GM18505 (cell line): Measurements from ENCODE around the gene PAX3.

ENCODE experiments used
- ATAC-seq: cut with Tn5 transposase; IDR thresholded peaks from one replicate; pipeline ENCODE4 v1.9.1; 2021; ENCODE audit not compliant: unreplicated experiment
- POLR2A ChIP-seq: IDR thresholded peaks from 4 replicates; pipeline ENCODE4 v1.6.1; 2011; ENCODE audit warnings: borderline replicate concordance; ENCODE audit not compliant: insufficient read depth, insufficient read length; ENCODE audit errors: extremely low read depth

Gene PAX3

DNA sequence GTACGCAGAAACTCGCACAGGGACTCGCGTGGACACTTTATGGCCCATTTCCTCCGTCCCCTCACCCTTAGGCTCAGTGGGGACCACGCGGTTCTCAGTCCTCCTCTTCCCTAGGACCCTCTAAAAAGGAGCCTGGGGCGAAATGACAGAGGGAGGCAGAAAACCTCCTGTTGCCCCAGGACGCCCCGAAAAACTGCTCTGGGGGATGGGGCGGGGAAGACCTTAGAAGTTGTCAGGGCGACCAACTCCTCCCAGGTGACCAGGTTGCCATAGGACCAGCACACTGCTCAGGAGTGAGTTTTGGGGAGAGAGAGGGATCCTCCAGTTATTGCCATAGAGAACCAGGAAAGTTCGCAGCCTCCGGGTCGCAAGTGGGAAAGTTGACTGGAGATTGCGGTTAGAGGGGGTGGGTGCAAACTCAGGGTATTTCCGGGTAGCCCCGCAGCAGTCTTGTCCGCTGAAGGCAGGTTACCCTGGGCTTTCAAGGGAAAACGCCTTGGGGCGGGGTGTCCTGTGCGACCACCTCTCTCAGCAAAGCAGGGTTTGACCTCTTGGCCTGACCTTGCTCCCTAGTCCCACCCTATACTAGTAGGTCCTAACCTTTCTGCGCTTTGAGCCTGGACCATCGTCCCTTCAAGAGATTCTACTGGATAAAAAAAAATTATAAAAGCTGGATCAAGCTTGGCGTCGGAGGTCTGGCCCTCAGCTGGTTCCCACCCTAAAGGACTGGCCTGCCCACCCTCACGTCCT, 7.8 kb upstream of the PAX3 start:
- no peak for TF ChIP-seq POLR2A
- ATAC-seq: no peak

DNA sequence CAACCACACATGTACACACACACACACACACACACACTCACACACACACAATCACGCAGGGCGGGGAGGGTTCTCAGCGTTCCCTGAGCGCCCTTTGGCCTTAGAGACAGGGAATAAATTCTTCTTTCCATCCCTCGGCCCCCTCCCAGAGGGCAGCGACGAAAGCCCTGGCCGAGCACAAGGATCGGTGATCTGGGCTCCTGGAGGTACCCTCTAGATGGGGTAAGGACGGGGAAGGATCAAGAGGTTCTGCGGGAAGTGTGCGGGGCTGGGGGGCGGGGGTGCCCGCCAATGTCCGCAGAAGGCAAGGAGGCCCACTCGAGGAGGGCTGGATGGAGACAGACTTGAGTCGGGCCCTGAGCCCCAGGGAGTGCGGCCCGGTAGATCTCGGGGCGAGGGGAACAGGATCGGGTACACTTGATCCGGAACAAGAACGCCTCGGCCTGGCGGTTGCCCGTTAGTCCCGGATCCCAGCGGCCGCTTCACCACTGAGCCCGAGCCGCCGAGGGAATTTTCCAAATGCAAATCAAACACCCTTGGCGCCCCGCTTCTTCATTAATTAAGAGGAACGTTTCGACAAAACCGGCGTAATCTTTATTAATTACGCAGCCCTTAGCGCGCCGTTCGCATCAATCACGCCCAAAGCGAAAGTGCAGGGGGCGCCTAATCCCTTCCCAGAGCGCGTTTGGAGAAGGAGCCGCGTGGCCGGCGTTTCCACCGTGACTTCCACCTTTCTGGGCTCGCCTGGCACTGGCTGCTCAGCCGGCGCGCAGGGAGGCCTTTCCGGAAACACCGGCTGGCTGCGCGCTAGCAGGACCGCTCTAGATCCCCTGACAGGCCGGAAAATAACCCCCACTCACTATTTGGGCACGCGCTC, 7.0 kb upstream of the PAX3 start:
- no peak for TF ChIP-seq POLR2A
- ATAC-seq: no peak

DNA sequence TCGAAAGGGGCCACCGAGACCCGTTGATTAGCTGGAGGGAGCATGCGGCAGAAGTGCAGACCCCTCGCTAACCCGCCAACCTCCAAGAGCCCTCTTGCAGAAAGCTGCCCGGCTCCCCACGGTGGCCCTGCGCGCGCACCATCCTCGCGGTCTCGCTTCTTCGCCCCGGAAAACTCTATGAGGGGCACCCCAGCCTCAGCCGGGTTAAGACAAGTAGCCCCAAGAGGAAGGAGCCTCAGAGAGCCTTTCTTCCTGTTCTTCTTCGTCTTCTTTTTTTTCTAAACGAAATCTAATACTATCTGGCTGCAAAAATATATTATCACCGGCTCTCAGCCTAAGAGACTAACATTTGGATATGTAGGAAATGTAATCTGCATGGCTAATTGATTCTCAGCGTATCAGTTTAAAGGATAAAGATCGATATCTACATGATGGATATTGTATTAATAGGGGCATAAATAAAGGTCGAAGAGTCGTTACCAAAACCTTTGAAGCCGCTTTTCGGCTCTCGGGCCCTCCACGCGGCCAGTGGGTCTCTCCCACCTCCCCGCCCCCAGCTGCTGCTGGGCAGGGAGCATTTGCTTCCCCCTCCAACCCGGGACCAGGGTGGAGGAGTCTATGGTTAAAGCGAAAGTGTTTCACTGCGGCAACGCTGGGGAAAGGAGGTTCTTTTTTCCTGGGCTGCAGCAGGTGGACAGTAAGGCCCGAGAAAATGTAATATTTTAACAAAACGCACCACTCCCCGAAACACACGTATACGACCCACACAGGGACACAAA, 6.1 kb upstream of the PAX3 start:
- no peak for ATAC-seq
- no peak for TF ChIP-seq POLR2A

DNA sequence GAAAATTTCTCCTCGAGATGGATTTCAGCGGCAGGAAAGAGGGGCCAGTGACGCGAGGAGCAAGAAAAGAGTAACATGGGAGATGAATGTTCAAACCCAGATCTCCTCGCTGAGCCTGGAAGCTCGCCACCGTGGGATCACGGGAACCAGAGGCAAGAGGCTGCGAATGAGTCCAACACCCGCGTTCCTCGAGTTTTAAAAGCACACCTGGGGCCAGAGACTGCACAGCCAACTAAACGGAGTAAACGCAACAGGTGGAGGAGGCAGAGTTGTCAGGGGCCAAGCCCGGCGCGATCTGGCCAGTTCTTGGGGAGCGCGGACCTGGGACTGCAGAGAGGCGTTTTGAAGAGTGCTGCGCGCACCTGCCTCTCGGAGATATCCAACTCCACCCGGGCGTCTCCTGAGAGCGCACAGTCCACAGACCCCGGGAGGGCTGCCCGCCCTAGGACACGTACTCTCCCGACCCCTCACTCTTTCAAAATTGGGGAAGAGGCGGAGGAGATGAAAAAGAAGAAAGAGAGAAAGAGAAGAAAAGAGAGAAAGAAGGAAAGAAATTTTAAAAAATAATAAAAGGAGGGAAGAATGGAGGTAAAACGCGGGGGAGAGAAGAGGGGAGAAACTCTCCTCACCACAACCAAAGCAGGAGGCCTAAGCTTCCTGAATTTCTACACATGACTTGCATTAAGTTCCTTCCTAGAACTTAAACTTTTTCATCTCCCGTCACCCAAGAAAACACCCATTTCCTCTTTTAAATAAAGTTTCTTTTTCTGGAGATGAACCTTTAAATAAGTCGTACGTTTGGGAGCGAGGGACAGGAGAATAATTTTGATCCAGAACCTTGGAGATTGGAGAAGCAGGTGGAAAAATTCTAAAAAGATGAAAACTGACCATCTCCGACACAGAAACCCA, 5.3 kb upstream of the PAX3 start:
- ATAC-seq: no peak
- no peak for TF ChIP-seq POLR2A

DNA sequence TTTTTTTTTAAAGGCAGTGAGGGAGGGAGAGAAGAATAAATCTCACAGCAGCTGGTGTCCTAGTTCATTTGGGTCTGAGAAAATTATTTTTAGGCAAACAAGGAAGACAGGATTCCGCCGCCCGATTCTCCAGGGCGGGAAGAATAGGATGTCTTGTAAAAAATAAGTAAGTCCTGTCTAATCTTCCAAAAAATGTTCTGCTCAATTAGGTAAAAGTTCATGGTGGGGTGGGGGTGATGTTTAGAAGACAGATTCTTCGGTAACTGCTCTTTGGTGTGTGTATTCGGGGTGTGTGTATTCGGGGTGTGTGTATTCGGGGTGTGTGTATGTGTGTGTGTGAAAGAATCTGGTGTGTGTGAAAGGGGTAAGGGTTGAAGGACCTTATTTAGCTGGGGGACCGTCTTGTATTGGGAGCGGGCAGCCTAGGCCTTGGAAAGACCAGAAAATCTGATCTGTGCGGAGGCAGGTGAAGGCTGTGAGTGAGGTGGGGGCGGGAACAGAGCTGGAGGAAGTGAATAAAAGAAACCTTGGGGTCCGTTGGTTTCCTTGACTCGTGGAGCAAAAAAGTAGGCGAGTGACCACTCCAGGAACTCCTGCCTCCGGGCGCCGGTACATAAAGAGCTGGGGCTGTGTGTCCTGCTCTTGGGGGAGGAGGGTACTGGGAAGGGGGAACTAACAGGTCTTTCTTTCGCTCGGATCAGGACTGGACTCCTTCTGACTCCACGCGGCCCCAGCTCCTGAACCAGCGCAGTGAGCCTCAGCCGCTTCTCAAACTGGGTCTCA, 4.4 kb upstream of the PAX3 start:
- no peak for TF ChIP-seq POLR2A
- no peak for ATAC-seq

DNA sequence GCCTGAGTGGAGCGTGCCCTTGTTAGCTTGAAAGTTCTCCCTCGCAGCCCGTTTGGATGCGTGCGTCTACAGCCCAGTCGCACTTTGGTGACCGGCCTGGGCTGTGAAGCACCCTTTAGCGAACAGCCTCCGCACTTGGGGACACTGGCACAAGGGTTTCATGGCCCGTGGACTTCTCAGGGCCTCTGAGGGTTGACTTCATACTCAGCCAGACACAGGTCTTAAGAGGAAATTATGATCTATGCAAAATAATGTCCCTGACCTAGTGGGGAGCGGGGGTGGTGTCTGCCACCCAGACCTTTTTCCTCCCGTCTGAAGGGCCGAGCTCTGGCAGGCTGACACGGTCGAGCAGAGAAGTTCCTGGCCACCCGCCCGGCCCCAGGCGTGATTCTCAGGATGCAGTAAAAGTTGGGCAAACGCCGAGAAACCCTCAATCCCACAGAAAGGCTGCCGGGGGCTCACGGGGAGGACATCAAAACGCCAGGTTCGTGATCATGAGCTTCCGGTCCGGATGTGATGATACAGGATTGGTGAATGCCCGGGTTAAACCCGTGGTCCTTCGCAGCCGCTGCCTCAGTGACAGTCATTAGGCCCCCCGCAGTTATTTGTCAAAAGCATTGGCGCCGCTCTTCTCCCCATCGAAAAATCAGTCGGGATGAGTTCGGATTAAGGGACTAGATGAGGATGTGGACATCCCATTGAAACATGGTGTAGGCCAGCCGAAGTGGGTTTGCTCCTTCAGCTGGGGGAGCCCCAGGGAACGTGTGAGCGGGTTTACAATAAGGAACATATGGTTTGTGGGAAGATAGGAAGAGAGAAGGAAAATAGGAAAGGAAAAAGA, 3.6 kb upstream of the PAX3 start:
- TF ChIP-seq POLR2A: no peak
- no peak for ATAC-seq

DNA sequence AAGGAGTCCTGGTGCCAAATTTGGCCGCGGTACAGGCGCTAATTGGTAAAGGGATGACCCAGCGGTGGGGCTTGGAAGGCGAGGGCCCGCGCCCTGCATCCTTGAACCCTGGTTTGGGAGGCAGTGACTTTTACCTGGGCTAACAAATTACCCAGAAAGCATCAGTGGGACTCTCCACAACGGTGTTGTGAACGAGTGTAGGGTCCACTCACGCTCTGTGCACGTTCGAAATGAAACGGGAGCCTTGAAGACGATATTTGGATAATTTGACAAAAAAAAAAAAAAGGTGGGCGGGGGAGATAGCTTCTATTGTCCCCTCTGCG, 3.0 kb upstream of the PAX3 start:
- TF ChIP-seq POLR2A: no peak
- no peak for ATAC-seq

DNA sequence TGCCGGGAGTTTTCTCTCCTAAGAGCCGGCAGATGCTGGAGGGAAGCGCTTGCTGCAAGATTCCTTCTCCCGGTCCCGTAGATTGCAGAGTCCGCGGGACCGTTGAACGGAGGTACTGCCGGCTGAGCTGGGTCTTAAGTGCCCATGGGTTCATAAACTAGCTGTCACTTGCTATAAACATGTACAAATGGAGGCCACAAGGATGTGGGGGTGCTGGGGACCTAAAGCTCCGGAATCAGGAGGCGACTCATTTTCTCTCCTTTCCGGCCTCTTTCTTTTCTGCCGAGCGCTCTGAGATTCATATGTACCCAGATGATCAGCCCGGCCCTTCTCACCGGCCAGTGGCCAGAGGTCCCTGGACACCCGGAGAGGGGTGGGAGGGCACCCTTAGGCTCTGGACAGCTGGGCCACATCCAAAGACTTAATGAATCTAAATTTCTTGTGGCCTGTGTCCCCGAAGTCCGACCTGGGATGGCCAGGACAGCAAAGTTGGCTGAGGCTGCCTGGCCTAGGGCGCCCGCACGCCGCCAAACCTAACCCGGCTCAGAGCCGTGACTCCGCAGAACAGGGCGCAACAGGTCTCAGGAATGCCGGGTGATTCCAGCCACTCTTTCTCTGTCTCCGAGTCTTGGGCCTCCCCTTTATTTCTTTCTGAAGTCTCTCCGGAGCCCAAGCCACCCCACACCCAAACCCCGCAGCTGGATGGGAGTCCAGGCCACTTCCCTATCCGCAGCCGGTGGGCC, 2.4 kb upstream of the PAX3 start:
- TF ChIP-seq POLR2A: no peak
- ATAC-seq: no peak

DNA sequence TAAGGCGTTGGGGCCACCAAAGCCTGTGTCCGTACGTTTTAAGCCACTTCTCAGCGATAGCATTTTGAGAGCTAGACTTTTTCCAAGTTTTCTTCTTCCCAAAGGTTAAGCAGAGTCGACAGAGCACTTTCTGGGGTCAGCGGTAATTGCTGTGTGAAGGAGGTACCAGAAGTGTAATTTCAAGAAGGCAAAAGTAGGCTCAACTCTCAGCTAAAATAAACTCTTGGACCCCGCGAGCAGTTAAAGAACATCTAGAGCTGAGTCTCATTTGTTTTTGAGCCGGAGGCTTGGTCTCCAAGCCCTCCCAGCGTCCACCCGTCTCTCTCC, 1.9 kb upstream of the PAX3 start:
- ATAC-seq: no peak
- no peak for TF ChIP-seq POLR2A

DNA sequence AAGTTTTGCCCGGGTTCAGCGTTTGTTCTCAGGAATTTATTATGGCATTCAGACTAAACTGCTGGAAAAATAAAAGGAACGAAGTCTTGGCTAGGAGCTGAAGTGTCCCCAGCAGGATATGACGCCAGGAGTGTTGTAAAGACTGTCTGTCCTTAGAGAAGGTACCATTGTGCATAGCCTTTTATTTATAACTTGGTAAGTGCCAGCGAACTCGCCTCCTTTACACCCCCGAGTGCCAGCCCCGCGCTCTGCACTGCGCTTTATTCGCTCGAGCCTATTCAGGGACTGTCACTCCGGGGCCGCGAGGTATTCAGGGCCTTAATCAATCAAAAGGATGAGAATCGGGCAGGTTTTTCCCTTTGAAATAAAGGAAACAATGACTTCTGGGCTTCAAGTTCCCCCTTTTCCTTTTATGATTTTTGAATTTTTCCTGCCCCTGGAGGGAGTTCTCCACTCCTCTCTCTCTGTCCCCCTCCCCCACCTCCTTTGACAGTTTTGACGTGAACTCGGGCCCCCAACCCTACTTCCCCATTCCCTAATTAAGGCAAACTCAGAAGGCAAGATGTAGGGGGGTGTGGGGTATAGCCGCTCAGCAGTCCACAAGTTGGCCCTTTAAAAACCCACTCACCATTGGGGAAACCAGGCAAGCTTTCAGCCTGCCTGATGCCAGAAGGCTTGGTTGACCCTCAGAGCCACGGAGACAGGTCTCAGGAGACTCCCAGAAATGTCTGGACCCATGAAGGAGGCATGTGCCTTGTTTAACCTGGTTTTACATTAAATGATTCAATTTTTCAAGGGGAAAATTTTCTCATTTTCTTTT, 1.3 kb upstream of the PAX3 start:
- TF ChIP-seq POLR2A: no peak
- ATAC-seq: no peak

DNA sequence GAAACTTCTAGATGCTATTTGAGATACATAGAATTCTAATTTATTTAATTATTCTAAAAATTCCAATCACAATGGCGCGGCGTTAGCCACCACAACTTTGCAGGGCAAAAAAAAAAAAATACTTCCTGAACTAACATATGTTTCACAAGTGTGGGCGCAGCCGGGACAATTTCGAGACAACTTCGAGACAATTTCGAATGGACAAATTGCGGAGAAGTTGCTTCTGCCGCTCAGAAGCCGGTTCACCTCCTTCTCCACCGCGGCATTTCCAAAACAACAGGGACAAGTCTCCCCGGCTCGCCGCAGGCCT, 842 bp downstream of the PAX3 start:
- TF ChIP-seq POLR2A: no peak
- ATAC-seq: no peak

DNA sequence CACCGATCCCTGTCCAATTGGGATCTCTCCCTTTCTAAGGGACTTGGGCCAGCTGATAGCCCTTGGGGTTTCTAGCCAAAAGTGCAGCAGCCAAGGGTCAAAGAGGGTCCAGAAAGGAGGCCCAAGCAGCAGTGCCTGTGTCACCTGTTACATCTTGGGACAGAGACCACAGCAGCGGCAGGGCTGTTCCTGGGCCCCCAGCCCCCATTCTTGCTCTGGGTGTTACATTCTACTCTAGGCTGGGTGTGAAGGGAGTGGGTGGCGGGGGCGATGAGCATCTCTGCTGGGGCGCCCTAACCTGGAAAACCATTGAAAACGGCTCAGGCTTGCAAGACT, 1.2 kb downstream of the PAX3 start:
- TF ChIP-seq POLR2A: no peak
- ATAC-seq: no peak
